Measurements from ENCODE around the gene SLC44A3.

SLC44A3 gene

GRCh38 chr1:94803517-94804441, 16.4 kb upstream of the SLC44A3 start:
- H3K36me3 ChIP-seq (ENCODE audit: control insufficient read depth in 2 of 2, insufficient read depth in 1 of 2, low read length in 2 of 2), result no peaks in the 10 kb centered on the region
- H3K4me3 ChIP-seq (ENCODE audit: low read depth, low read length), result no peak overlapping the region
- no peaks in the 10 kb centered on the region for H3K9me3 ChIP-seq (ENCODE audit: control insufficient read depth, insufficient read depth, low read depth, low read length)
- TF ChIP-seq ZNF747 (tag by site-specific recombination; IDR thresholded peaks at IDR 0.05) (no peak), ZNF350 (tag by site-specific recombination; IDR thresholded peaks at IDR 0.05) (no peak), ZNF140 (tag by site-specific recombination; IDR thresholded peaks at IDR 0.05) (no peak), ZFP69B (tag by site-specific recombination; IDR thresholded peaks at IDR 0.05) (no peak), ZNF707 (tag by site-specific recombination; IDR thresholded peaks at IDR 0.05) (no peak), ZNF157 (tag by site-specific recombination; IDR thresholded peaks at IDR 0.05) (no peak), GLIS2 (tag by site-specific recombination; IDR thresholded peaks at IDR 0.05) (no peak), ZSCAN5A (tag by site-specific recombination; IDR thresholded peaks at IDR 0.05) (no peak), ZEB2 (tag by site-specific recombination; IDR thresholded peaks at IDR 0.05) (no peak)
- TF ChIP-seq, protein P1, sequence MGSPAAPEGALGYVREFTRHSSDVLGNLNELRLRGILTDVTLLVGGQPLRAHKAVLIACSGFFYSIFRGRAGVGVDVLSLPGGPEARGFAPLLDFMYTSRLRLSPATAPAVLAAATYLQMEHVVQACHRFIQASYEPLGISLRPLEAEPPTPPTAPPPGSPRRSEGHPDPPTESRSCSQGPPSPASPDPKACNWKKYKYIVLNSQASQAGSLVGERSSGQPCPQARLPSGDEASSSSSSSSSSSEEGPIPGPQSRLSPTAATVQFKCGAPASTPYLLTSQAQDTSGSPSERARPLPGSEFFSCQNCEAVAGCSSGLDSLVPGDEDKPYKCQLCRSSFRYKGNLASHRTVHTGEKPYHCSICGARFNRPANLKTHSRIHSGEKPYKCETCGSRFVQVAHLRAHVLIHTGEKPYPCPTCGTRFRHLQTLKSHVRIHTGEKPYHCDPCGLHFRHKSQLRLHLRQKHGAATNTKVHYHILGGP (tag by site-specific recombination; IDR thresholded peaks at IDR 0.05), result no peak
- ChIA-PET CTCF (interaction anchor here (0.6 to 5.5 kb wide), 17 partner anchors 50 to 577 kb away, joined by 3 to 79 read pairs (median 9); partner anchors contain the start of gene F3), POLR2A (no interaction called here)
- no peak overlapping the region for H3K27ac ChIP-seq (ENCODE audit: extremely low read depth, low read depth, low read length)
- H3K4me1 ChIP-seq (ENCODE audit: control insufficient read depth, insufficient read depth, low read length), result peaks cover 9% of the 10 kb centered on the region

- H3K4me1 ChIP-seq (ENCODE audit: control insufficient read depth, insufficient read depth, low read length), result peaks cover 9% of the 10 kb centered on the region
- H3K27ac ChIP-seq (ENCODE audit: extremely low read depth, low read depth, low read length), result no peak overlapping the region
- no peak overlapping the region for H3K4me3 ChIP-seq (ENCODE audit: low read depth, low read length)
- no peaks in the 10 kb centered on the region for H3K9me3 ChIP-seq (ENCODE audit: control insufficient read depth, insufficient read depth, low read depth, low read length)
- CTCF ChIA-PET, result interaction anchor here (0.6 to 5.5 kb wide), 24 partner anchors 8 to 743 kb away, joined by 3 to 79 read pairs (median 7); partner anchors contain the start of gene F3
- POLR2A ChIA-PET, result no interaction called here
- TF ChIP-seq GLI4 (tag by site-specific recombination; IDR thresholded peaks at IDR 0.05), result no peak
- TF ChIP-seq, protein P2, sequence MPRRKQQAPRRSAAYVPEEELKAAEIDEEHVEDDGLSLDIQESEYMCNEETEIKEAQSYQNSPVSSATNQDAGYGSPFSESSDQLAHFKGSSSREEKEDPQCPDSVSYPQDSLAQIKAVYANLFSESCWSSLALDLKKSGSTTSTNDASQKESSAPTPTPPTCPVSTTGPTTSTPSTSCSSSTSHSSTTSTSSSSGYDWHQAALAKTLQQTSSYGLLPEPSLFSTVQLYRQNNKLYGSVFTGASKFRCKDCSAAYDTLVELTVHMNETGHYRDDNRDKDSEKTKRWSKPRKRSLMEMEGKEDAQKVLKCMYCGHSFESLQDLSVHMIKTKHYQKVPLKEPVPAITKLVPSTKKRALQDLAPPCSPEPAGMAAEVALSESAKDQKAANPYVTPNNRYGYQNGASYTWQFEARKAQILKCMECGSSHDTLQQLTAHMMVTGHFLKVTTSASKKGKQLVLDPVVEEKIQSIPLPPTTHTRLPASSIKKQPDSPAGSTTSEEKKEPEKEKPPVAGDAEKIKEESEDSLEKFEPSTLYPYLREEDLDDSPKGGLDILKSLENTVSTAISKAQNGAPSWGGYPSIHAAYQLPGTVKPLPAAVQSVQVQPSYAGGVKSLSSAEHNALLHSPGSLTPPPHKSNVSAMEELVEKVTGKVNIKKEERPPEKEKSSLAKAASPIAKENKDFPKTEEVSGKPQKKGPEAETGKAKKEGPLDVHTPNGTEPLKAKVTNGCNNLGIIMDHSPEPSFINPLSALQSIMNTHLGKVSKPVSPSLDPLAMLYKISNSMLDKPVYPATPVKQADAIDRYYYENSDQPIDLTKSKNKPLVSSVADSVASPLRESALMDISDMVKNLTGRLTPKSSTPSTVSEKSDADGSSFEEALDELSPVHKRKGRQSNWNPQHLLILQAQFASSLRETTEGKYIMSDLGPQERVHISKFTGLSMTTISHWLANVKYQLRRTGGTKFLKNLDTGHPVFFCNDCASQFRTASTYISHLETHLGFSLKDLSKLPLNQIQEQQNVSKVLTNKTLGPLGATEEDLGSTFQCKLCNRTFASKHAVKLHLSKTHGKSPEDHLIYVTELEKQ (tag by site-specific recombination; IDR thresholded peaks at IDR 0.05; ENCODE audit: borderline replicate concordance), result no peak
- no peak for TF ChIP-seq ZNF645 (tag by site-specific recombination; IDR thresholded peaks at IDR 0.05)
- no peak for TF ChIP-seq ZNF544 (tag by site-specific recombination; IDR thresholded peaks at IDR 0.05)
- no peak for TF ChIP-seq ZNF214 (tag by site-specific recombination; IDR thresholded peaks at IDR 0.05; ENCODE audit: borderline replicate concordance)
- no peak for TF ChIP-seq ZNF571 (tag by site-specific recombination; IDR thresholded peaks at IDR 0.05)
- TF ChIP-seq ZBTB49 (tag by site-specific recombination; IDR thresholded peaks at IDR 0.05; ENCODE audit: low read depth), result no peak
- no peaks in the 10 kb centered on the region for H3K36me3 ChIP-seq (ENCODE audit: control insufficient read depth in 2 of 2, insufficient read depth in 1 of 2, low read length in 2 of 2)
These were observed 15.7 kb upstream of the SLC44A3 start for GRCh38 chr1:94804442-94804837.
